A549 (cell line): ENCODE measurements around the gene ESYT3.

Experiments used
- CBX2 ChIP-seq: fragments of 200-600 bp; sonication (generic); IDR thresholded peaks from 2 replicates; pipeline ENCODE4 v1.6.1; 2016; ENCODE audit warnings: low read depth, mild to moderate bottlenecking, borderline replicate concordance
- CBX8 ChIP-seq: fragments of 200-600 bp; sonication (generic); IDR thresholded peaks from 2 replicates; pipeline ENCODE4 v1.6.1; 2016
- EHMT2 ChIP-seq: fragments of 200-600 bp; sonication (generic); IDR thresholded peaks from 2 replicates; pipeline ENCODE4 v1.6.1; 2016; ENCODE audit warnings: antibody characterized with exemption, low read depth, mild to moderate bottlenecking, moderate library complexity
- EP300 ChIP-seq, 2 experiments: fragments of >200 bp; sonication (Bioruptor Twin); formaldehyde crosslinking; IDR thresholded peaks; 2 replicates in 1 of 2; 3 replicates in 1 of 2; pipeline ENCODE4 v1.6.1; 2016 to 2017
- HEYL ChIP-seq: fragments of 250-450 bp; sonication (Bioruptor Pico); IDR thresholded peaks from 2 replicates; pipeline ENCODE4 v1.8.0; 2021; ENCODE audit warnings: mild to moderate bottlenecking, moderate library complexity
- NPAS2 ChIP-seq: fragments of 250-450 bp; sonication (Bioruptor Pico); IDR thresholded peaks from 2 replicates; pipeline ENCODE4 v1.8.0; 2022; ENCODE audit warnings: mild to moderate bottlenecking, moderate library complexity, borderline replicate concordance
- RAD21 ChIP-seq, 2 experiments: fragments of >200 bp in 1 of 2; sonication (Bioruptor Twin) in 1 of 2; formaldehyde crosslinking in 1 of 2; IDR thresholded peaks in 1 of 2; conservative IDR thresholded peaks in 1 of 2; 2 replicates in 1 of 2; 3 replicates in 1 of 2; pipeline ENCODE4 v1.6.1; 2012 to 2018; ENCODE audit warnings: inconsistent platforms in 1 of 2
- SMC3 ChIP-seq: fragments of >200 bp; sonication (Bioruptor Twin); formaldehyde crosslinking; IDR thresholded peaks from 3 replicates; pipeline ENCODE4 v1.6.1; 2018; ENCODE audit warnings: inconsistent platforms
- SREBF2 ChIP-seq: fragments of 450-650 bp; IDR thresholded peaks from 2 replicates; pipeline ENCODE4 v1.6.1; 2014; ENCODE audit warnings: mild to moderate bottlenecking, moderate library complexity
- ZC3H11A ChIP-seq: fragments of 450-650 bp; IDR thresholded peaks from 2 replicates; pipeline ENCODE4 v1.6.1; 2014; ENCODE audit warnings: antibody characterized with exemption, mild to moderate bottlenecking
- TF ChIP-seq, protein P1 (sequence below): fragments of >200 bp; sonication (Bioruptor Twin); formaldehyde crosslinking; IDR thresholded peaks from 3 replicates; pipeline ENCODE4 v1.5.1; 2016

DNA sequence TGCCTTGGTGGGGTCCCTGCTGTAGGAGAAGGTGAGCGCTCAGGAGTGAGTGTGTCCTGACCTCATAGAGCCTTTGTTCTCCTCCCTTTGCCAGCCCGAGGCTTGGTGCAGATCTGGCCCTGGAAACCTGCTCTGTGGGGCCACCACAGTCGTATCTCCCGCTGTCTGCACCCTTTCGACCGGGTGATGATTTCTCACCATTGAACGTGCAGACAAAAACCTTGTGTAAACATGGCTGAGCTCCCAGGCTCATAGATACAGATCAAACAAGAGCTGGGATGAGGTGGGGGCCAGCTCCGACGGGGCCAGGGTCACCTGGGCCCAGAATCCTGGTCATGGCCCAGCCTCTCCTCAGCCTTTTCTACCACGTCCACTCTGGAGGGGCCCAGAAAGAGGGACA is 34.6 kb upstream of the ESYT3 start:
- TF ChIP-seq ZC3H11A (no peak), NPAS2 (no peak), SMC3 (no peak), CBX8 (no peak), HEYL (no peak), RAD21 (conservative IDR thresholded peaks at IDR 0.05 in 1 of 2, IDR thresholded peaks at IDR 0.05 in 1 of 2) (no peak), EHMT2 (no peak), SREBF2 (no peak), EP300 (IDR thresholded peaks at IDR 0.05) (no peak), CBX2 (no peak)
- TF ChIP-seq, protein P1, sequence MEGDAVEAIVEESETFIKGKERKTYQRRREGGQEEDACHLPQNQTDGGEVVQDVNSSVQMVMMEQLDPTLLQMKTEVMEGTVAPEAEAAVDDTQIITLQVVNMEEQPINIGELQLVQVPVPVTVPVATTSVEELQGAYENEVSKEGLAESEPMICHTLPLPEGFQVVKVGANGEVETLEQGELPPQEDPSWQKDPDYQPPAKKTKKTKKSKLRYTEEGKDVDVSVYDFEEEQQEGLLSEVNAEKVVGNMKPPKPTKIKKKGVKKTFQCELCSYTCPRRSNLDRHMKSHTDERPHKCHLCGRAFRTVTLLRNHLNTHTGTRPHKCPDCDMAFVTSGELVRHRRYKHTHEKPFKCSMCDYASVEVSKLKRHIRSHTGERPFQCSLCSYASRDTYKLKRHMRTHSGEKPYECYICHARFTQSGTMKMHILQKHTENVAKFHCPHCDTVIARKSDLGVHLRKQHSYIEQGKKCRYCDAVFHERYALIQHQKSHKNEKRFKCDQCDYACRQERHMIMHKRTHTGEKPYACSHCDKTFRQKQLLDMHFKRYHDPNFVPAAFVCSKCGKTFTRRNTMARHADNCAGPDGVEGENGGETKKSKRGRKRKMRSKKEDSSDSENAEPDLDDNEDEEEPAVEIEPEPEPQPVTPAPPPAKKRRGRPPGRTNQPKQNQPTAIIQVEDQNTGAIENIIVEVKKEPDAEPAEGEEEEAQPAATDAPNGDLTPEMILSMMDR, result no peak
